NT2/D1 (cell line): Measurements from ENCODE around the gene CYP2B6.

Experiments used
- SUZ12 ChIP-seq: IDR thresholded peaks from 2 replicates; pipeline ENCODE4 v1.6.1; 2011; ENCODE audit not compliant: insufficient read length, insufficient read depth; ENCODE audit errors: extremely low read depth
- YY1 ChIP-seq: IDR thresholded peaks from 2 replicates; pipeline ENCODE4 v1.6.1; 2011; ENCODE audit not compliant: insufficient read length, insufficient read depth
- ZNF274 ChIP-seq: IDR thresholded peaks from 2 replicates; pipeline ENCODE4 v1.6.1; 2011; ENCODE audit warnings: mild to moderate bottlenecking, low read depth, low read length

DNA sequence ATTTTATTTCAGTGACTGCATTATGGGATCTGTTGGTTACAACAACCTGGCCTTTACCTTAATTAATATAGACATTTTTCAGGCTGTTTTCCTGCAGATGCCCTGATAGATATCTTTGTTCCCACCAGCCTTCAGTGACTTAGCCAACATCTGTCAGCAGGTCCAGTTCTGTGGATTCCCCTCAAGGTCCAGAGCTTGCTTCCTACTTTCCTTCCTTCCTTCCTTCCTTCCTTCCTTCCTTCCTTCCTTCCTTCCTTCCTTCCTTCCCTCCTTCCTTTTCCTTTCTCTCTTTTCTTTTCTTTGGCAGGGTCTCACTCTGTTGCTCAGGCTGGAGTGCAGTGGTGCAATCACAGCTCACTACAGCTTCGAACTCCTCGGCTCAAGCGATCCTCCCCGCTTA is 14.4 kb upstream of the CYP2B6 start:
- TF ChIP-seq ZNF274, result no peak
- no peak for TF ChIP-seq SUZ12
- TF ChIP-seq YY1, result no peak
